HT-29 (cell line): ENCODE data around the gene ELAVL3. TPM values are rescaled to one million over a fixed set of nuclear protein-coding genes. Genes with fewer than 3 reads are reported as not detected.
"Not testable (repeated sequence)": the region's sequence is repeated elsewhere in the genome, so short reads cannot be mapped to it uniquely, and the experiment has no call there.

Source experiments
- DNase-seq: peaks from one replicate; pipeline ENCODE4 v3.0.0-alpha.2; 2015; ENCODE audit warnings: low spot score
- total RNA-seq: library from RNA; depleted of rRNA; stranded (reverse); fragments of >200 nt; shearing (Covaris generic); gene quantifications from 2 replicates; pipeline ENCODE4 v1.2.3, GENCODE V29; 2014

ELAVL3 gene
- total RNA-seq, 1 experiment from 2014 or later, result not detected

DNA sequence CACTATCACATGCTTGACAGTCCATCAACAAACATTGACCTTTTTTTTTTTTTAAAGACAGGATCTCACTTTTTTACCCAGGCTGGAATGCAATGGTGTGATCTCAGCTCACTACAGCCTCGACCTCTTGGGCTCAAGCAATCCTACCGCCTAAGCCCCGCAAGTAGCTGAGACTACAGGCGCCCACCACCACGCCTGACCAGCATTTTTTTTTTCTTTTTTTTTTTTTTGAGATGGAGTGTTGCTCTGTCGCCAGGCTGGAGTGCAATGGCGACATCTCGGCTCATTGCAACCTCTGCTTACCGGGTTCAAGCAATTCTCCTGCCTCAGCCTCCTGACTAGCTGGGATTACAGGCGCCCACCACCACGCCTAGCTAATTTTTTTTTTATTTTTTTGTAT is 21.9 kb downstream of the ELAVL3 start:
- DNase-seq, result not testable (repeated sequence)

DNA sequence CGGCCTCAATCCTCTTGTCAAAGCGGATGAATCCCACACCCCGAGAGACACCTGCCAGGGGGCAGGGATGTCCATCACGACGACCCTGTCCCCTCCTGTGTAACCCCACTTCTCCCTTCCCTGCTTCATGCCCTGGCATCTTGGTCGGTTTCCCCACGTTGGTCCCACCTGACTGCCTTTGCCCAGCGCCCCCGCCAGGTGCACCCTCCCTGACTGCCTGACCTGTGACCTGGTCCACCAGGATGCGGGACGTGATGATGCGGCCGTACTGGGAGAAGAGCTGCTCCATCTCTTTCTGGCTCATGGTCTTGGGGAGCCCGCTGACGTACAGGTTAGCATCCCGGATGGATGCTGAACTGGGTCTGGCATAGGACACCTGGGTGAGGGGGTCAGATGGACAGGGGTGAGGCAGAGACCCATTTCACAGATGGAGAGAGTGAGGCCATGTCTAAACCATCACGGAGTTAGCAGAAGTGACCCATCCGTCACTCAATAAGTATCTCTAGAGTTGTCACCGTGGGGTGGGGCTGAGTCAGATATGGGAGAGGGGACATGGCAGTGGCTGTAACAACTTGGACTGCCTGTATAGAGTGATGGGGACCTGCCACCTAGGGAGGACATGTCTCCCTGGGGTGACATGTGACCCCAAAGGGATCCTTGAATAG is 22.5 kb downstream of the ELAVL3 start:
- no peak for DNase-seq

DNA sequence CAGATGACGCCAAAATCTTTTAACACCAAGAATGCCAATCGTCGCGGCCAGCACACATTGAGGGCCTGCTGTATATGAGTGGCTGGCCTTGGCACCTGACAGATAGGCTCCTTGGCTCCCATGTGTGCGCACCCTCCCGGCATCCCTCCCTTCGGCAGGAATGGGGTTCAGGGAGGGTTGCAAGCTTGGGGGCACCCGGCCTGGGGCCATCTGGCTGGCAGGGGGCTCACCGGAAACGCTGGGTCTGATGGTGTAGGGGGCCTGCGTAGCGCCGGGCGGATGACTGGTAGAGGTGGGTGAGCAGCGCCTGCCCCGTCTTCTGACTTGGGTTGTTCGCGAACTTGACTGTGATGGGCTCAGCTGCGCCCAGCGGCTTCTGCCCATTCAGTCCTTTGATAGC is 23.0 kb downstream of the ELAVL3 start:
- no peak for DNase-seq

DNA sequence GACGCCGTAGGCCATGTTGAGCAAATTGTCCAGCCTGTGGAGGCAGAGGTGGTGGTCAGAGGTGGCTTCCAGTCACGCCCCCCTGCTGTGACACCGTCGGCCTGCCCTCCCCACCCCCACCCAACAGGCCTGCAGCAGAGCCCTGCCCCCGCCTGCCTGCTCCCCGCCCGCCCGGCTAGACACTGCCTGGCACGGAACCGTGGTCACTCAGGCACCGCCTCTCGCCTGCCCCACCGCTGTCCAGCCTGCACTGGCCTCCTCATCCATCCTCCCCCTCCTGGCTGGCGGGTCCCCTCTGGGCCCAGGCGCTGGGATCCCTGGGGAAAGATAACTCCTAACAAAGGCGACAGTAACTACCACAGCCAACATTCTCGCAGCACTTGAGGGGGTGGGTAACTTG is 23.7 kb downstream of the ELAVL3 start:
- no peak for DNase-seq

DNA sequence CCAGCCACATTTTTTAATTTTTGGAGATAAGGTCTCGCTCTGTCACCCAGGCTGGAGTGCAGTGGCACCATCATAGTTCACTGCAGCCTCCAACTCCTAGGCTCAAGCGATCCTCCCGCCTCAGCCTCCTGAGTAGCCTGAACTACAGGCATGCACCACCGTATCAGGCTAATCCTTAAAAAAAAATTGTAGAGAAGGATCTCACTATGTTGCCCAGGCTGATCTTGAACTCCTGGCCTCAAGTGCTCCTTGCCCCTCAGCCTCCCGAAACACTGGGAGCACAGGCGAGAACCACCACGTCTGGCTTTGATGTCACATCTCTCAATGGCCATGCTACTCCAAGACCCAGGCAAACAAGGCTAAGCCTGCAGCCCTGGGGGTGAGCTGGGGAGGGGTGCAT is 24.2 kb downstream of the ELAVL3 start:
- DNase-seq, result no peak

DNA sequence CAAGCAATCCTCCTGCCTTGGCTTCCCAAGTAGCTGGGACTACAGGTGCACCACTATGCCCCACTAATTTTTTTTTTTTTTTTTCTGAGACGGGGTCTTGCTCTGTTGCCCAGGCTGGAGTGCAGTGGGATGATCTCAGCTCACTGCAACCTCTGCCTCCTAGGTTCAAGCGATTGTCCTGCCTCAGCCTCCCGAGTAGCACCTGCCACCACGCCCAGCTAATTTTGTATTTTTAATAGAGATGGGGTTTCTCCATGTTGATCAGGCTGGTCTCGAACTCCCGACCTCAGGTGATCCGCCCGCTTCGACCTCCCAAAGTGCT is 25.7 kb downstream of the ELAVL3 start:
- not testable (repeated sequence) for DNase-seq

DNA sequence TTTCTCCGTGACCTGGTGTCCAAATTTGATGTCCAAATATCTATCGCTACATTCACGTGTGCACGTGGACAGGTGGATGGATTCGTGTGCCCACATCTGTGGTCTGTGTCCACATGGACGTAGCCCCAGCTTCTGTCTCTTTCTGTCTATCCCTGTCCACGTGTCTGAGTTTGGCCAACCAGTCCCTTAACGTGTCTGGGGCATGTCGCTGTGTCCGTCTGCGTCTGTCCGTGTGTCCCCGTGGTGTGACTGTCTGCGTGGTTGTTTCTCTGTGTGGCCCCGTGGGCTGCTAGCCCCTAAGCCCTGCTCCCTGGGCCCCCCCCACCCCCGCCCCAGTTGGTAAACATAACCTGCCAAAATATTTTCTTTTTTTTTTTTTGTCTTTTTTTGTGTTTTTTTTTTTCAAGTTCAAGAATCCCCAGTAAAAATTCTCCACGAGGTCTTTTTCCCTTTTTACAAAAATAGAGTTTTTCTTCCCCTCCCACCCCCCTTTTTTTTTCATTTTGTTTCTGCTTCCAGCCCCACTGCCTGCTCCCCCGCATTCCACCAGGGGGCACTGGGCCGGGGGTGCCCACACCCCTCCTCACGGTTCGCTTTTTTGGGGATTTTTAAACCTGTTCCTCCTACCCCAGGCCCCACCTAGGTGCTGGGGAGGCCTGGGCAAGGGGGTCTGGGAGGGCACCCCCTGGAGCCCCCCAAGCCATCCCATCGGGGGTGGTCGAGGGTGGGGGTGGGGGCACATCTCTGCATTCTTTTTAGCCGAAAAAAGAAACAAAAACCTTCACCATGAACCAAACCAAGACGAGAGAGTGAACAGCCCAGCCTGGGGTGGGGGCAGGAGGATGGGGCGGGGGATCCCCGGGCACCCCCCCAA is 27.1 kb downstream of the ELAVL3 start:
- DNase-seq, result no peak

DNA sequence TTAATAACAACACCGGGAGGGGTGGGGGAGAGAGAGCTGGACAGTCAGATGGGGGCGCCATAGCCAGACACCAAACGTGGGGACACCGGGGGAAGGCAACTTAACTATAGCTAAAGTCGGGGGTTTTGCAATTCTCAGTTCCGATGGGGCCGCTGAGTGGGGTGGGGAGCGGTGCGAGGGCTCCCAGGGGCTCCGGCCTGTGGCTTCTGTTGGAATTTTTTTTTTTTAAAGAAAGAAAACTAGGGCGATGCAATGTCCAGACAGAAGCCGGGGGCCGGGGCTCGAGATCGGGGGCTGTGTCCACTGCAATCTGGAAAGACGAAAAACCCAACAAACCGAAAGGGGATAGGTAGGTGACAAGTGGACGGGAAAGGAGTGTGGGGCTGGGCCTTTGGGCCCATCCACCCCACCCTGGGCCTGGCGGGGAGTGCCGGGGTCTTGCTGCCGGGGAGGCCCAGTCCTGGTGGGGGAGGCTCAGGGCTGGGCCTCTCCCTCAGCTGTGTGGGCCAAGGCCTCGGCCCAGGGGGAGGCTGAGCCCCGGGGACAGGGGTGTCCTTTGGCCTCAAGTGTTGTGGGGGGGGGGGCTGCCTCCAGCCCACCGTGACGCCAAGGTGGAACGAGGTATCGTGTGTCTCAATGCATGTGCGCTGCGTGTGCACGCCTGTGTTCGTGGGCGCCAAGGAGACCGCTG is 28.1 kb downstream of the ELAVL3 start:
- no peak for DNase-seq

DNA sequence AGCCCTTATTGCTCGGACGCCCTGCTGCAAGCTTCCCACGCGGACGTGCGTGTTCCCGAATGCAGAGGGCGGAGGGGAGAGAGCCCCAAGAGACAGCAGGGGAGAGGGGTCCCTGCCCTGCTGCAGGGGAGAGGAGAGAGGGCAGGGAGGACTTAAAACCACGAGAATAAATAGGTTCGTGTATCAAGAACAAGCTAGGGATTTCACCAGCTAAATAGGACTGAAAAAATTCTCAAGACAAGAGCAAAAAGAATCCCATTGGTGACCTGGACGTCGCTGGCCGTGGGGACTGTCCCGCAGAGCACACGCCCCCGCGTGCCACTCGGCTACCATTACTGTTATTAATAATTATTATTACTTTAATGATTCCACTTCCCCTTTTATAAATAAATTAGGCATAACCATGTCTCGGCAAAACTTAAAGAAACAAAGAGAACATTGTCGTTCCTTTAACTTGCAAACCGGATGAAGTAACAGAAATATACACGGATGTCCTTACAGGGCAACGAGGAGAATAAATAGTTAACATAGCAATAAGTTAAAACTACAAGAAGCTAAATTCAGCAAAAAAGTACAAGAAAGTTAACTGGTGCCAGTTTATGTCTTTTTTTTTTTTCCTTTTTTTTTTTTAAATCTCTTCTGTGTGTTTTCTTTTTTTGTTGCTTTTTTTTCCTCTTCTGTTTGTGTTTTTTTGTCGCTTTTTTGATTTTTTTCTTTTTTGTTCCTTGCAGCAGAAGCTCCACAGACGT is 28.8 kb downstream of the ELAVL3 start:
- DNase-seq, result no peak

DNA sequence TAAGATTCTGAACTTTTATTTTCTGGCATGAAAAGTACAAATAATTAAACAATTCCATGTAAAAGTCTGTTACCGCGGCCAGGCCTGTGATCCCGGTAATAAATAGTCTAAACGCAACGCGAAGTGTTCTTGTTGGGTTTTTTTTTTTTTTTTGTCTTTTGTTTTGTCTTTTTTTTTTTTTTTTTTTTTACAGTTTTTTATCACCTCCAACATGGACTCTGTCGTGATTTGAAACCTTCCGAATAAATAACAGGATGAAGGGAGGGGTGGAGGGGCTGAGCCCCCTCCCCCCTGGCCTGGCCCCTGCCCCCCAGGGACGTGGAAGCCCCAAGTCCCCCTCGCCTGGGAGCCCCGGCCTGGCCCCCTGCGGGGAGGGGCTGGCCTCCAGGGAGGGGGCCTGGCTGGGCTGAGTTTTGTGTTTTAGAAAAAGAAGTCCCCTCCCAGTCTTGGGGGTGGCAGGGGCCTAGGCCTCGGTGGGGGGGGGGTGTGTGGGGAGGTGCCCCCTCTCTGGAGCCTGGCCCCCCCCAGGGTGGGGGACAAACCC is 29.4 kb downstream of the ELAVL3 start:
- DNase-seq, result no peak

DNA sequence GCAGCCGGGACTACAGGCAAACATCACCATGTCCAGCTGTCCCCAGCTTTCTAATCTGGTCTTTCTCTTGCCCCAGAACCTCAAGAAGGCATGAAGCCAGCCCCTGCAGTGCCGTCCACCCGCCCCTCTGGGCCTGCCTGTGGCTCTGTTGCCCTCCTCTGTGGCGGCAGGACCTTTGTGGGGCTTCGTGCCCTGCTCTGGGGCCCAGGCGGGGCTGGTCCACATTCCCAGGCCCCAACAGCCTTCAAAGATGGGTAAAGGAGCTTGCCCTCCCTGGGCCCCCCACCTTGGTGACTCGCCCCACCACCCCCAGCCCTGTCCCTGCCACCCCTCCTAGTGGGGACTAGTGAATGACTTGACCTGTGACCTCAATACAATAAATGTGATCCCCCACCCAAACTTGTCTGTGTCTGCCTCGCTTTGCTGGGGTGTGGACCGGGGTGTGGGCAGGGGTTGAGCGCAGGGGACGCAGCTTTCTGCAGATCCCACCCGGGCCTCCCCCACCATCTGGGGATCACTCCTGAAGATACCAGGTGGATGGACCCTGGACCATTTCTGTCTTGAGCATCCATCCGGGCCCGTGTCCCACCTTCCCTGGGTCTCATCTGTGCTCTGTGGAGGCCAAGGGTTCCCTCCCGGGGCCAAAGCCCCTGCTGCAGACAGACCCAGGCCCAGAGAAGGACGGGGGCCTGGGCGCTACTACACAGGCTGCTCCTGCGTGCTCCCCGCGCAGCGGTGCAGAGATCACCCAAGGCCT is 30.1 kb downstream of the ELAVL3 start:
- DNase-seq, result no peak

DNA sequence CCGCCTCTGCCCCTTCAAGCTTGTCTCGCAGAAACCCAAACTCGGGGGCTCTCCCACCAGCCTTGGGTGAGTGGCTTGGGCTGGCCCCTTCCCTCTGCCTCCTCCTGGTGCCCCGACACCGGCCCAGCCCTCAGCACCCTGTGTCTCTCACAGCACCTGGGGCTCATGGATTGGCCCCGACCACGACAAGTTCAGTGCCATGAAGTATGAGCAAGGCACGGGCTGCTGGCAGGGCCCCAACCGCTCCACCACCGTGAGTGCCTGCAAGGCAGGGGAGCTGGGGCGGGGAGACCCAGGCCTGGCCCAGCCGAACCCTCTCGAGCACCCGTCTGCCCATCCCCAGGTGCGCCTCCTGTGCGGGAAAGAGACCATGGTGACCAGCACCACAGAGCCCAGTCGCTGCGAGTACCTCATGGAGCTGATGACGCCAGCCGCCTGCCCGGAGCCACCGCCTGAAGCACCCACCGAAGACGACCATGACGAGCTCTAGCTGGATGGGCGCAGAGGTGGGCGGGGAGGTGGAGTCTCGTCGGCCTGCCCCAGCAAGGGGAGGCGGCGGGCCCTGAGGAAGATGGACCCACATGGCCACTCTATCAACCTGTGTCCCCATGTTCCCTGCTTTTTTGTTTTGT is 31.8 kb downstream of the ELAVL3 start:
- no peak for DNase-seq

DNA sequence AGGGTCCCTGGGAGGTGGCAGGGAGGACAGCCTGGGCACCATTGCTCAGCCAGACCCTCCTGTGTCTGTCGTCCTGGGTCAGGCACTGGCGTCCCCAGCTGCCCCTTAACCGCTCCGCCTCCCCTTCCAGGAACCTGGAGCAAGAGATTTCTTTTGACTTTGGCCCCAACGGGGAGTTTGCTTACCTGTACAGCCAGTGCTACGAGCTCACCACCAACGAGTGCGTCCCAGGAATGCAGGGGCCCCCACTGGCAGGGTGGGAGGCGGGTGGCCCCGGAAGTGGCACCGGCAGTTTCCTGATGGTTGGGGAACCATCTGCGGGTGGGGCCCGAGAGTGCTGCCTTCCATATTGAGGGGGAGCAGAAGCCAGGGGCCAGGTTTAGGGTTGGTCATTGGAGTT is 32.4 kb downstream of the ELAVL3 start:
- DNase-seq, result no peak

DNA sequence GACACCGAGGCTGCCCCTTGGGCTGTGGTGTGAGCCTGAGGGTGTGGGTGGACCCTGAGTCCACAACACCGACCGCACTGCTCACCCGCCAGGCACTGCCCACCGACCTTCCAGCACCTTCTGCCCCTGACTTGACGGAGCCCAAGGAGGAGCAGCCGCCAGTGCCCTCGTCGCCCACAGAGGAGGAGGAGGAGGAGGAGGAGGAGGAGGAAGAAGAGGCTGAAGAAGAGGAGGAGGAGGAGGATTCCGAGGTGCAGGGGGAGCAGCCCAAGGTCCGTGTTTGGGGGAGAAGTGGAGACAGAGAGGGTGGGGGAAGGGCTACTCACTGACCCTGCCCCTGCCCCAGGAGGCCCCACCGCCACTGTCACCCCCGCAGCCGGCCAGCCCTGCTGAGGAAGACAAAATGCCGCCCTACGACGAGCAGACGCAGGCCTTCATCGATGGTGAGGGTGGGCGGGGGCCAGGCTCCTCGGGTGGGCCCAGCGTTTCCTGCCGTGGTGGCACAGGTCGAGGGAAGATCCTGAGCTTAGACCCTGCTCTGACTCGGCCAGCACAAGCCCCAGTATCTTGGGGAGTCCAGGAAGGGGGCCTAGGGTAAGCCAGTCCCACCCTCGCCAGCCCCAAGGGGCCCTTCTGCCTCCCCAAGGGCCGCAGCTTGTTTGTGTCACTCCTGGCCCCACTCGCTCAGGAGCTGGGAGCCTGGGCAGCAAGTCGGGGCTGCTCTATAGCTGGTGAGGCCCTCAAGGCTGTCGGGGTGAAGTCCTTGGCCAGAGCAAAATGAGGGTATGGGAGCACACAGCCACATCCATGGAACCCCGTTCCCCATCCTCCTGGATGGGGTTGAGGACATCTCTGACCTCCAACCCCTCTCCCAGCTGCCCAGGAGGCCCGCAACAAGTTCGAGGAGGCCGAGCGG is 33.2 kb downstream of the ELAVL3 start:
- DNase-seq, result no peak

DNA sequence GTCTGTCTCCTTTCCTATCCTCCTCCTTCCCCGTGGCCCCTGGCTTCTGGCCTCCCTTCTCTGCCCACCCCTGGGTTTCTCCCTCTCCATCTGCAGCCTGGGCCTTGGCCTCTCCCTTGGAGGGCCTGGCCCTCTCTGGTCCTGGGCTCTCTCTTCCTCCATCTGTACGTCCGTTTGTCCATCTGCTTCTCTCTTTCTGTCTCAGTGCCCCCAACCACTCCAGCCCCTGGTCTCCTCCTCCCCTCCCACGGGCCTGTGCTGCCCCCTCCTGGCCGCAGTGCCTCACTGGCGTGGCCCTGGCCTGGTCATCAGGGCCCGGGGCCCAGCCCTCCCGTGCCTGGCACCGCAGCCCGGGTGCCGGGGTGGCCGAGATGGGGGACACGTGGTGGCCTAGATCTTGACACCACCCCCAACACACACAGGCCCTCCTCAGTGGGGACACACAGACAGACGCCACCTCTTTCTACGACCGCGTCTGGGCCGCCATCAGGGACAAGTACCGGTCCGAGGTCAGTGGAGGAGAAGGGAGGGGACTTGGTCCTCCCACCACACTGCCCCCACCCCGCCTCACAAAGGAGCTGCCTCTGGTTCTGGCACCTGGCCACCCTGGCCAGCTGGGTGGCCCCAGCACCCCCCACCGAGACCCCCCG is 34.1 kb downstream of the ELAVL3 start:
- no peak for DNase-seq

DNA sequence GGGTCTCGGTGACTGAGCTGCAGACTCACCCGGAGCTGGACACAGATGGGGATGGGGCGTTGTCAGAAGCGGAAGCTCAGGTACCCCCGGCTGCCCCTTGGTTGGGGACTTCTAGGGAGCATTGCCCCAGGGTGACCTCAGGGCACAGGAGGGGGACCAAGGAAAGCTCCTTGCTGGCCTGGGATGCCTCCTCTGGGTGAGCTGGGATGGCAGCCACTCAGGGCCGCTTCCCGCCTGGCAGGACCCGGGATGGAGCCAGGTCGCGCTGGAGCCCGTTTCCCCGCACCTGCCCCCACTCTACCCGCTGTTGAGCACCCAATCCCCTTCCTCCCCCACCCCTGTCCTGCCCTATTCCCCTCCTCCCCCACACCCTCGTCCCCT is 34.6 kb downstream of the ELAVL3 start:
- DNase-seq, result no peak

DNA sequence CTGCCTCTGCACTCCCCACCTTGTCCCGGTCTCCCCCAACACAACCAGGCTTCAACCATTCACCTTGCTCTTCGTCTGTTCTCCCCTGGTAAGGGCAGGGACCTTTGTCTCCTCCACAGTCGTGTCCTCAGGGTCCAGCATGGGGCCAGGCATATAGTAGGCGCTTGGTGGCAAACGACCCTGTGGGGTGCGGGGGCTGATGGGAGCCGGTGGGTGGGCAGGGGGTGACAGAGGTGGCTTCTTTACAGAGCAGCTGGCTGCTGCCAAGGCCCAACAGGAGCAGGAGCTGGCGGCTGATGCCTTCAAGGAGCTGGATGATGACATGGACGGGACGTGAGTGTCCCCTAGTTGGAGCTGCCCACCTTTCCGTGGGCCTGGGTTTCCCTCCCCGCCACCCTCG is 35.7 kb downstream of the ELAVL3 start:
- DNase-seq, result no peak

DNA sequence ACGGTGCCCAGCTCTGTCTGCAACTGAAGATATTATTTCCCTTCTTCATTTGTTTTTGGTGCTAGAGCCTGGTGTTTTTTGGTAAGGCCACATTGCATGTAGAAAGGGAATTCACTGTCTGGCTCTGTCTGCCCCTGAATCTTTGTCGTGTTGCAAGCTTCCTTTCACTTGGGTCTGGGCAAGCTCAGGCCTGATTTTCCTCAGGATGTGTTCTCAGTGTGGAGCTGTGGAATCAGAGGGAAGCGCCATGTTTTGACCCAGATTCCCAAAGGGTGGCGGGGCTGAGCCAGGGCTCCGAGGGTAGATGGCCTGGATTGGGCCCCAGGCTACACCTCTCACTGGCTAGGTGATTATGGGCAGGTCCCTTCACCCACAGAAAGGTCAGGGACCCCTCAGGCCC is 36.8 kb downstream of the ELAVL3 start:
- DNase-seq, result no peak

DNA sequence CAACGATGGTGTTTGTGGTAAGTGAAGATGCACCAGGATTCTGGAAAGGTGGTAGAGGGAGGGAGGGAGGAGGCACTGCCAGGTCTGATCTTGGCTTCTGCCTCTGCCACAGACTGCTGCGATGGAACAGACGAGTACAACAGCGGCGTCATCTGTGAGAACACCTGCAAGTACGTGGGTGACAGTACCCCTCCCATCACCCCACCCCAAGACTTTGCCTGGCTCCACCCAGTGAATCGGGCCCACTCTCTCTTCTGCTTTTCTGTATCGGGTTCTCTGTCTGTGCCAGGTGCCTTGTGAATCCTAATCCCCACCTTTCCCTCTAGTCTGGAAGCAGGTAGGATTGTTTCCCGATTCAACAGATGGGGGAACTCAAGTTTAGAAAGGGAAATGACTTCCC is 42.9 kb downstream of the ELAVL3 start:
- no peak for DNase-seq
